Choroid plexus epithelial cell (primary cell): Measurements from ENCODE around the gene SPATA32.

Source experiments
- DNase-seq: peaks from one replicate; pipeline ENCODE4 v3.0.0-alpha.2; 2010; ENCODE audit warnings: low read depth
- H3K4me3 ChIP-seq: 2 replicates; pipeline ENCODE4 v1.5.1; 2011; ENCODE audit warnings: low read depth, mild to moderate bottlenecking, control low read depth, low read length, moderate library complexity
- TF ChIP-seq, protein P1 (sequence below): conservative IDR thresholded peaks from 2 replicates; pipeline ENCODE4 v1.5.1; 2011; ENCODE audit warnings: low read depth, mild to moderate bottlenecking, control low read depth, inconsistent platforms, low read length, moderate library complexity

The SPATA32 gene

DNA sequence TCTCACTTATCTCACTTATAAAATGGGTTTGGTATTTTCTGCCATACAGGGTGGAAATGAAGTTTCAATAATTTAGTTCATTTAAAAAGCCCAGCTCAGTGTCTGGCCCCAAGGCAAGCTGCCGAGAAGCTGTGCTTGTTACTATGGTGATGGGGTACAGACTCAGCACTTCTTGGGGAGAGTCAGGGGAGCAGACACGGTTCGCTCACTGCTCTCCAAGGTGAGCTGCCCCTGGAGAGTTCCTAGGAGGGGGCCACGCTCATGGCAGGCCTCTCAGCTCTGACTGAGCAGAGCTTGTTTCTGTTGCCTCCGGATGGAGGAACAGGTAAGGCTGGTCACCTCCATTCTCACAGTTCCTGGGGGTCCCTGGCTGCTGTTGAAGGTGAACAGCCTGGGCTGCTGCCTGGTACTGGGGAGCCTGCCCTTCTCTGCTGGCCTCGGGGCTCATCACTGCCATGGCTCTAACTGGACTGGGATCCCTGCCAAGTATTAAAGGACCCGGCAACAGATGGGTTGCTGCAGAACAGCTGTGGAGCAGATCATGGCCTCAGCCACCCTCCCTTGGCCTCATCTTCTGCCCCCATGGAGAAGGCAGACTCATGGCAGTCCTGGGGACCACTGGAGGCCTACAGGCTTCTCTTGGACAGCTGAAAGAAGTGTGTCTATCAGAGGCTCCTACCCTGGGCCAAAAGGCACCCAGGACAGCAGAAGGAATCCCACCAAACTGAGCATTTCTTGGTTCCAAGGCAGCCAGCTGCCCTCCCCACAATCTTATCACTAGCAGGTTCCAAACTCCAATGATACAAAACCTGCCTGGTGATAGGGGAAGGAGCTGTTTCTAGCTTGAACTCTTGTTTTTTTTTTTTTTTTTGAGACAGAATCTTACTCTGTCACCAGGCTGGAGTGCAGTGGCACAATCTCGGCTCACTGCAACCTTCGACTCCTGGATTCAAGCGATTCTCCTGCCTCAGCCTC lies 25.9 kb upstream of the SPATA32 start:
- TF ChIP-seq, protein P1, sequence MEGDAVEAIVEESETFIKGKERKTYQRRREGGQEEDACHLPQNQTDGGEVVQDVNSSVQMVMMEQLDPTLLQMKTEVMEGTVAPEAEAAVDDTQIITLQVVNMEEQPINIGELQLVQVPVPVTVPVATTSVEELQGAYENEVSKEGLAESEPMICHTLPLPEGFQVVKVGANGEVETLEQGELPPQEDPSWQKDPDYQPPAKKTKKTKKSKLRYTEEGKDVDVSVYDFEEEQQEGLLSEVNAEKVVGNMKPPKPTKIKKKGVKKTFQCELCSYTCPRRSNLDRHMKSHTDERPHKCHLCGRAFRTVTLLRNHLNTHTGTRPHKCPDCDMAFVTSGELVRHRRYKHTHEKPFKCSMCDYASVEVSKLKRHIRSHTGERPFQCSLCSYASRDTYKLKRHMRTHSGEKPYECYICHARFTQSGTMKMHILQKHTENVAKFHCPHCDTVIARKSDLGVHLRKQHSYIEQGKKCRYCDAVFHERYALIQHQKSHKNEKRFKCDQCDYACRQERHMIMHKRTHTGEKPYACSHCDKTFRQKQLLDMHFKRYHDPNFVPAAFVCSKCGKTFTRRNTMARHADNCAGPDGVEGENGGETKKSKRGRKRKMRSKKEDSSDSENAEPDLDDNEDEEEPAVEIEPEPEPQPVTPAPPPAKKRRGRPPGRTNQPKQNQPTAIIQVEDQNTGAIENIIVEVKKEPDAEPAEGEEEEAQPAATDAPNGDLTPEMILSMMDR: no peak
- DNase-seq: no peak
- H3K4me3 ChIP-seq: no peak overlapping the region

DNA sequence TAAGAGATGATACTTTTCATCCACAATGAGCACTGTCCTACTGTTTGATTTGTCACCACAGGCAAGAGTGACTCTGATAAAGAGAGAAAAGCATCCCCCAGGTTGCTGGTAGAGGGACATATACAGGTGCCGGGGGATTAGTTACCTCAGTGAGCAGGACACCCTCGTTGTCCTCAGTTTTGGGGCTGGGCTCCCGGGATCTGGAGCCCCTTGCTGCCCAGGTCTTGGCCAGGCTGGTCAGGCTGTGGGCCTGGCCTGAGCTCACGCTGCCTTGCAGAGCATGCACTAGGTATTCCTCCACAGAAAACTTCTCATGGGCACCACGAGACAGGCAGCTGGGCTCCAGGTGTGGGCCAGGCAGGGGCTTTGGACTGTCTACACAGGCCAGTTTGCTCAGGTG lies 24.4 kb upstream of the SPATA32 start:
- DNase-seq: no peak
- TF ChIP-seq, protein P1: no peak
- H3K4me3 ChIP-seq: no peak overlapping the region

DNA sequence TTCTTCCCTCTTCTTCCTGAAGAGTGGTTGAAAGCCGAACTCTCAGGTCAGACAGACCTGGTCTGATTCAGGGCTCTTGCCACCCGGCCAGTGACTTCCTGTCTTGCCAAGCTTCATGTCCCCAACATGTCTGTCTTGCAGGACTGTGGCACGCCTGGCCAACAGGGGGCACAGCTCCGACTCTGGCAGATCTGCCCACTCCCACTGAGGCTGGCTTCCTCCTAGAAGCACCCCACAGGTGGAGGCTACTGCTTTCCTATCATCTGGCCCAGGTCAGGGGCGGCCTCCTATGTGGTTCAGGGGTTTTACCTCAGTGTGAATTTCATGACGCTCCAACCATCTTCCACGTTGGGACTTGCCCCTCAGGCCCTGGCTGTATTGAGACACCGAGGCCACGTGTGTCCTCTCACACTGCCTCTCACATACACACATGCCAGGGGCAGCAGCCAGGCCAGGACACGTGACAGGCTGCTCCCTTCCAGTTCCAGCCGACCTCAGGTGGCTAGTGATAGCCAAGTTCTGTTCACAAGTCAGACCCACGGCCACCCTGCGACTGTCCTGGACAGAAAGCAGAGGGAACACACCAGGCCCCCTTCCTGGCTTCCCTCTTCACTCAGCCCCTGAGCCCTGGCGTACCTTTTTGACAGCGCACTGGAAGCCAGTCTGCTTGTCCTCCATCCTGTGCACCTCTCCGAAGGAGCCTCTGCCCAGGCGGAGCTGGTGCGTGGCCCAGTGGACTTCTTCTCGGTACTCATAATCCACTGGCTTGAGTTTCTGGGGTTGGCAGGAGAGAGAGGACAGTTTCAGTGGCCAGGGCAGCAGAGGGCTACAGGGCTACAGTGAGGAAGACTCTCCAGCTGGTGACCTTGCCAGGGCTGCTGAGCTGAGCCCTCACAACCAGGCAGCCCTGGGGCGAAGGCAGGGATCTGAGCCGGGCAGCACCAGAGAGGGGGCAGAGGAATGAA lies 22.6 kb upstream of the SPATA32 start:
- H3K4me3 ChIP-seq: no peak overlapping the region
- TF ChIP-seq, protein P1: peak; percentile 31
- no peak for DNase-seq

DNA sequence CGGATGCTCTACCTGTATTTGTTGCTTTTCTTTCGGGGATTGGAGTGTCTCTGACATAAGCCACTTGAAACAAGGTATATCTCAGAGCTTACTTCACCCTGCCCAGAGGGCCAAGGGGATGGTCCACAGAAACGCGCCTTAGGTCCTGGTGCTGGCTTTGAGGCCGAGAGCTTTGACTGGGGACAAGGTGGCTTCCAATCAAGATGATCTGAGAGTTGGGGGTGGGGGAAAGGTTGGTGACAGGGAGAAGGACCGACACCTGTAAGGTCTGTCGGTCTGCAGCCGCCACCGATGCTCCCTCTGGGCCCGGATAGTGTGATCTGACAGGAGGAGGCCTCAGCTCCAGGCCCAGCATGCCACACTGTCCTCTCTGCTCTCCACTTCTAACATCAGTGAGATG lies 21.8 kb upstream of the SPATA32 start:
- no peak for DNase-seq
- TF ChIP-seq, protein P1: no peak
- no peak overlapping the region for H3K4me3 ChIP-seq

DNA sequence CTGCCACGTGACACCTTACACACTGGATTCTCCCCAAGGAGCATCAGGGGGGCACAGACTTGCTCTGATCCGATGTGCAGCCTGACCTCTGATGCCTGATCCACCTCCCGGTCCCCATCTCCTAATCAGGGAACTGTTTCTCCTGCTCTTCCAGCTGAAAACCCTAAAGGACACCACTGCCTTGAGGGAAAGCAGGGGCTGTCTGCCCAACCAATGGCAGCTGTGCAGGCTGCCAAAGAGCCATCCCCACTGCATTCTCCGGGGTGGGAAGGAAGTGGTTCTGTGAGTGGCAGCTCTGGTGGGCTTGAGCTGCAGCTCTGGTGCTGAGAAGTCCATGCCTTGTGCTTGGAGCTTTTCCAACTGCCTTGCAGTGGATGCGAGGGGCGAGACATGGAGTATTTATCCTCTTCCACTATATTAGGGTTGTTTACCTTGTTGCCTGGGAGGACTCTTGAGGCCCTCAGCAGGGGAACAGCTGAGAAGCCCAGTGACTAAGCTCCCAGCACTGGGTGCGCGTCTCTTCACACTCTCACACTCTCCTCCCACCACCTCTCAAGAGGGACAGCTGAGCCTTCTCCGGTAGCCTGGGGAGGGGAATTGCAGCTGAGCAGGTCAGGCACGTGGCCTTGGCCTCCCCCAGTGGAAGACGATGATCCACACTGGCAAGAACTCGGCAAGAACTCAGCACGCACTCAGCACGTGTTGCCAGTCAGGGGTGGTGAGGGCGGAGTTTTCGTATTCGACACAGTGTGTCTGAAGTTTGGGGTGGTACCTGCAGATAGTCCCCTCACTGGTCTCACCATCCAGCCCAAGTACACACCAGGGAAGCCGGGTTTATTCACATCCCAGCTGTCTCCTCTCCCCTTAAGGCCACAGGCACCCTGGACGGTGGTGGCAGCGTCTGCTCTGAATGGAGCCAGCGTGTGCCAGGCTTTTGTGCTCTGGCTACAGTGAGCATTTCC lies 21.1 kb upstream of the SPATA32 start:
- H3K4me3 ChIP-seq: no peak overlapping the region
- peak; percentile 98 for DNase-seq
- TF ChIP-seq, protein P1: no peak

DNA sequence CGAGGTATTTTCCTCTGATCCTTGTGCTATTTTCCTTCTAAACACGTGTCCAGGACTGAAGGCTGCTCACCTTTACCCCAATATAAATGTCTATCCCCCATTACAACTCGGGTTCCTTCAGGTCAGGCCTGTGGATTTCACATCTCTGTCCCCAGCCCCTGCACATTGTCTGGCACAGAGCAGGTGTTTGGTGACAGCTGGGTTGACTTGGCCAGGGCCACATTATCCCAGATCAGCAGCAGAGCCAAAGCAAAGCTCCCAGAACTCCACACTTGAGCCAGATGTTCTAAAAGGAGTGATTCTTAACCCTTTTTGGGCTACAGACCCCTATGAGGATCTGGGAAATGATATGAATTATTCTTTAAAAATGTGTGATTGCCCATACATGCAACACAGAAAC lies 18.0 kb upstream of the SPATA32 start:
- no peak overlapping the region for H3K4me3 ChIP-seq
- TF ChIP-seq, protein P1: no peak
- DNase-seq: no peak
